ENCODE measurements around the gene IFITM5.

IFITM5 gene

GRCh38 chr11:293852-294661, 5.3 kb downstream of the IFITM5 start:
- DNase-seq, result no peak

DNA sequence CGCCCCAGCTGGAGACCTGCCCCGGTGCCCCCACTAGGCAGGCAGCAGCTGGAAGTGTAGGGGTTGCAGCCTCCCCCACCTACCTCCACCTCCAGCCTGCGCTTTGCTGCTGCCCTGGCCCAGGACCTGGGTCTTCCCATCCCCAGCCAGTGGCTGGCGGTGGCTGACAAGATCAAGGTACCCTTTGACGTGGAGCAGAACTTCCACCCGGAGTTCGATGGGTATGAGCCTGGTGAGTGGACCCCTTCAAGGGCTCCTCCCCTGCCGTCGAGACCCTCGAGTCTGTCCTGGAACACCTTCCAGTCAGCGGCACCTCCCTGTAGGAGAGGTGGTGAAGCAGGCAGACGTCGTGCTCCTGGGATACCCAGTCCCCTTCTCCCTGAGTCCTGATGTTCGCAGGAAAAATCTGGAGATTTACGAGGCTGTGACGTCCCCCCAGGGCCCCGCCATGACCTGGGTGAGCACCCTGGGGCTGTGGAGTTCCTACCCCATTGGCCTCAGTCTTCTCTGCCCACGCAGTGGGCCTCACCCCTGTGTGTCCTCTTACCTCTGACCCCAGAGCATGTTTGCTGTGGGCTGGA, 6.0 kb downstream of the IFITM5 start:
- DNase-seq, result no peak

DNA sequence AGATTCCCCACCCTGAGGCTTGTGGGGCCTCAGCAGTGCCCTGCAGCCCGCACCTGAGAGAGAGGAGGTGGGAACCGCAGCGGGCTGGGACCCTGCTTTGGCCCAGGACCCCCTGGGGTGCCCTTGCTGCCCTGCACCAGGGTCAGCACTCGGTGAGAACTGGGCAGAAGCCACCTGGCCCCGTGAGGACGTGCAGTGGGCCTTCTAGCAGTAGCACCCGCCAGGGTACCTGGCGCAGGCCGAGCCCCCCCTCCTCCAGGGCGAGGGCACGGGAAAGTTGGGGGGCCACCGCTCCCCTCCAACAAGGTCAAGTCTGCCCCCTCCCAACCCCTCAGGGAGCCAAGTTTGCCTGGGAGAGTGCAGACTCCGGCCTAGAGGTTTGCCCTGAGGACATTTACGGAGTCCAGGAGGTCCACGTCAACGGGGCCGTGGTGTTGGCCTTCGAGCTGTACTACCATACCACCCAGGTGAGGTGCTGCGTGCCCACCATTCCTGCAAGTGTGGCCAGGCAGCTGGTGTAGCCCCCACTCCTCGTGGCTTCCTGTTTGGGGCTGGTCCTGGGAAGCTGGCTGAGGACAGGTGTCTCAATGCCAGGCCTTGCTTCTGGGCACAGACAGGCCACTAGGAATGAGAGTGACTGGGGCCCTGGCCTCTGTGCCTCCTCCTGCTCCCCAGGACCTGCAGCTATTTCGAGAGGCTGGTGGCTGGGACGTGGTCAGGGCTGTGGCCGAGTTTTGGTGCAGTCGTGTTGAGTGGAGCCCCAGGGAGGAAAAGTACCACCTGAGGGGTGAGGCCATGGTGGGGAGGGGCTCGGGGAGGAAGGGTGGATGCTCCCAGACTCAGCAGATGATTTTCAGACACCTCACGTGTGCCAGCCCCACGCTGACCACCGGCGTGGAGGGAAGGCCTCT, 6.9 kb downstream of the IFITM5 start:
- no peak for DNase-seq

GRCh38 chr11:291281-292210, 7.8 kb downstream of the IFITM5 start:
- no peak for DNase-seq

- DNase-seq, result no peak
These were observed 8.6 kb downstream of the IFITM5 start for GRCh38 chr11:290621-291231.

GRCh38 chr11:289712-290620, 9.4 kb downstream of the IFITM5 start:
- no peak for DNase-seq

- peak; percentile 44 for DNase-seq
These were observed 10.0 kb downstream of the IFITM5 start for GRCh38 chr11:289398-289711.

DNA sequence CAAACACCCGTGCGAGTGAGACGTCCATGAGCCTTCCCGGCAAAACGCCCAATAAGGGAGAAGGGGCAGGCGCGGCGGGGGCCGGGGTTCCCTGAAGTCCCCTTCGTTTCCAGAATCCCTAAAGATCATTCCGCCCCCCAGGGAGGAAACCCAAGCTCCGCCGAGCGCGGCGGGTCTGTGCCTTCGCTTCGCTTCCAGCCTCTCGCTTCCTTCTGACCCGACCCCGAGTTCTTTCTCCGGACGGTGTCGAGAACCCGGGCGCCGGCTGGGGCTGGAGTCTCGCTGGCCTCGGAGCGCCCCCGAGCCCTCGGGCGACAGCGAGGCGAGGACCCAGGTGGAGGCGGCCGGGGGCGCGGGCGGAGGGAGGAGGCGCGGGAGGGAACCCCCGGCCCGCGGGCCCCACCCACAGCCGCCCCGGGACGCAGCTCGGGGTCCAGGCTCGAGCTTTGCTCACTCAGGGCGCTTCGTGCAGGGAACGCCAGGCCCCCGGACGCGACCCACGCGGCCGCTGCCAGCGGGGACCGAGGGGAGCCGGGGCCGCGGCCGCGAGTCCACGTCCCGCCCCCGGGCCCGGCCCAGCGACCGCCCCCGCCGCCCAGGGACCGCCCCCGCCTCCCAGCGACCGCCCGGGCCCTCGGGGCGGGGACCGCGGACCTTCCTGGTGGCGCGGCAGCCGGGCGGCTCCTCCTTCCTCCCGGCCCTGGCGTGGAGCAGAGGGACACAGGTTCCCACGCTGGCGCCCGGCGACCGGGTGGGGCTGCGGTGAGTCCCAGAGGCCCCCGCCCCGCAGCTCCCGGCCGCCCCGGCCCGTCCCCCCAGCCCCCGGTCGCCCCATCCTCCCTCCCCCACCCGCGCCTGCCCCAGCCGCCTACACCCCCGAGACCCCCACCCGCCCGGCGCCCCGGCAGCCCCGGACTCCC, 10.6 kb downstream of the IFITM5 start, which contains the start of gene PGGHG:
Gene PGGHG (plus strand): TSS at position 649 of the 920 bp plus-strand sequence. CDS start 691 bp downstream, outside the sequence.
- DNase-seq, result peak; percentile 60

DNA sequence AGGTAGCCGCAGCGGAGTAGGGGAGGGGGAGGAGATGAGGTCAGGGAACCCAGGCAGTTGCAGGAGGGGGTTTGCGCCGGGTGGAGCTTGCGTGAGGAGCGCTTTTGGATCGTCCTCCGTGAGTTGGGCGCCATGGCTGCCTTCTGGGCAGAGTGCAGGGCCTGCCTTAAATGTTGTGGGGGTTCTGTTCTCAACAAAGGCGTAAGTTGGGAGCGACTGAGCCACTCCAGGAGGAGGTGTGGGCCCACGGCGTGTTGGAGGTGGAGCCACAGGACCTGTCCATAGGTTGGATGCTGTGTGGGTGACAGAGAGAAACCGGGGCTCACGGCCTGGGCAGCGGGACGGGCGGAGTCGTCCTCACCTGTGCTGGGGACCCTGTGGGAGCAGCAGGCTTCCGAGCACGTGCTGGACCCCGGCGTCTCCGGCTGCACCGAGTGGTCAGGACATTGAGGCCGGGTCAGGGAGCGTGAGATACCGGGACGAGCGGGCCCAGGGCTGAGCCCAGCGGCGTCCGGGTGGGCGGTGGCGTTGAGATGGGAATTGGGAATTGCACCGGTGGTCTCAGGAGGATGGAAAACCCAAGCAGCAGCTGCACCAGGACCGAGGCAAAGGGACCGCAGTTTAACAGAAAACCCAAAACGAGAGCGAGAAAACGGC, 11.4 kb downstream of the IFITM5 start:
- DNase-seq, result no peak

GRCh38 chr11:286977-287820, 12.1 kb downstream of the IFITM5 start:
- peak; percentile 84 for DNase-seq

DNA sequence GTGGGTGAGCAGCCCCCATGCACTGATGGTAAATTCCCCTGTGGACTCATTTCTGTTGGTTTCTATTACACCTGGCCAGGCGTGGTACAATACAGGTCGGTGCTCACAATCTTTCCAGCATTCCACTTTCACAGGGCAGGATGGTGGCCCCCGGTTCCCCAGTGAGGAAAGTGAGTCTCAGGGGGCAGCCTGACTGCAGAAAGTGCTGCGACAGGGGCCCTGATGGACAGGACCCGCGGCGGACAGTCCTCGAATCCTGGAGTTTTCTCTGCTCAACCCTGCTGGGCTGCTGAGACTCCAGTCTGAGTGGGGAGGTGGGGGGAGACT, 13.5 kb downstream of the IFITM5 start:
- no peak for DNase-seq

GRCh38 chr11:285021-285893, 14.1 kb downstream of the IFITM5 start:
- DNase-seq, result no peak

DNA sequence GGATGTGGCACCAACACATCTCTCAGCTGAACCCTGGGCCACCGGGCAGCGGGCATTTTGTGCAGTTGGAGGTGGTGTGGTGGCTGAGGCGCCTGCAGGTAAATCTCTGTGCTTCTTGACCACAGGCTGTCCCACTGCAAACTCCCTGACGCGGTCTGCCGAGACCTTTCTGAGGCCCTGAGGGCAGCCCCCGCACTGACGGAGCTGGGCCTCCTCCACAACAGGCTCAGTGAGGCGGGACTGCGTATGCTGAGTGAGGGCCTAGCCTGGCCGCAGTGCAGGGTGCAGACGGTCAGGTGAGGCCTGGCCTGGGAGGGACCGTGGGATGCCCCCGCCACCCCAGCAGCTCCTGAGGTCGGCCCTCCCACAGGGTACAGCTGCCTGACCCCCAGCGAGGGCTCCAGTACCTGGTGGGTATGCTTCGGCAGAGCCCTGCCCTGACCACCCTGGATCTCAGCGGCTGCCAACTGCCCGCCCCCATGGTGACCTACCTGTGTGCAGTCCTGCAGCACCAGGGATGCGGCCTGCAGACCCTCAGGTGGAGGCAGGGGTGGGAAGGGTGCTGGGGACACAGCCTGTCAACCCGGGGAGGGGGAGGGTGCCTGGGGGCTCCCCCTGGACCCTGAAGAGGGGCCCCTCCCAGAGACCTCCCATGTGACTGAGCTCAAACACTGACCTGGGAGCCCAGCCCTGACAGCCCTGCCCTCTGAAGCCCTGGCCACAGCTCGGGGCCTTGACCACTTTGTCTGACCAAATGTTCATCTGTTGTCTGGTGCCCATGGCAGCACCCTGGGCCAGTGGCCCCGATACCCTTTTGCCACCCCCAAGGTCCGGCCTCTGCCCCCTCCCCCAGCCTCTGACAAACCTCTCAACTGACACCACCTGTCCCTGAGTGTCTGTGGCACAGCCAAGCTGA, 15.0 kb downstream of the IFITM5 start:
- DNase-seq, result no peak

GRCh38 chr11:283405-284104, 15.8 kb downstream of the IFITM5 start:
- DNase-seq, result no peak

DNA sequence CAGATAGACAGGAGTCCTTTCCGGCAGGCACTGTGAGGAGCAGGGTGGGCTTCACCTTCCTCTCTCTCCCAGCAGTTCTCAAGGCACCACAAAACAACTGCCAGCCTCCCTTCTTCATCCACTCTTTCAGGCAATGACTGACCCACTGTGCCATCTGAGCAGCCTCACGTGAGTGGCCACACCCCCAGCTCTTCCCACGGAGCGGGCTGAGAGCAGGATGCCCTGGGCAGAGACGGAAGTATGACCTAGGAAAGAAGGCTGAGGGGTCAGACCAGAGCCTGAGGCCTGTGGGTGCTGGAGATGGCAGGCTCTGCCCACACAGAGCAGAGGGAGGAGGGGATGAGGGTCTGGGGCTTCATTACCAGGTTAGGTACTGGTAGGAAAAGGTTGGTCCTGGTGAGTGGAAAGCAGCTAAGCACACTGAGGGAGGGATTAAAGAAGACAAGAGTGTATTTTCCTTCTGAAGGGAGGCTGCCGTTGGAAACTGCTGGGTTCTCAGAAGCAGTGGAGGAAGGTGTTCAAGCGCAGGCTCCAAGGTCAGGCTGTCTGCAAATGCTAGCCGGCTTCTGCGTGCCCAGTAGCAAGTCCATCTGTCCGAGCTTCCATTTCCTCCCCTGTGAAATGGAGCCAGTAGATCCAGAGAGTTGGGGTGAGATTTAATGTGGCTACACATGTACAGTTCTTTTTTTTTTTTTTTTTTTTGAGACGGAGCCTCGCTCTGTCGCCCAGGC, 16.5 kb downstream of the IFITM5 start:
- no peak for DNase-seq
